Activated CD8-positive, alpha-beta memory T cell treated with anti-CD3 and anti-CD28 coated beads for 36 hours (primary cell): ENCODE measurements around the gene APCDD1. TPM values are rescaled to one million over a fixed set of nuclear protein-coding genes. Genes with fewer than 3 reads are reported as not detected.
"Not testable (repeated sequence)": the region's sequence is repeated elsewhere in the genome, so short reads cannot be mapped to it uniquely, and the experiment has no call there.

Experiments used
- CTCF ChIA-PET: fragments of 350-600 bp; sonication (Branson Sonifier 250); formaldehyde crosslinking; loops from one replicate; lab custom pipeline; 2021; ENCODE audit warnings: antibody characterized with exemption; lab: Charles Lee
- POLR2A ChIA-PET: fragments of 350-600 bp; sonication (Branson Sonifier 250); formaldehyde crosslinking; loops from one replicate; lab custom pipeline; 2021; ENCODE audit warnings: antibody characterized with exemption; lab: Charles Lee
- total RNA-seq, 2 experiments: library from RNA; stranded (reverse); gene quantifications; one replicate each; pipeline ENCODE4 v1.2.3, GENCODE V29; 2021

The APCDD1 gene
- total RNA-seq, 2 experiments from 2014 or later = not detected

DNA sequence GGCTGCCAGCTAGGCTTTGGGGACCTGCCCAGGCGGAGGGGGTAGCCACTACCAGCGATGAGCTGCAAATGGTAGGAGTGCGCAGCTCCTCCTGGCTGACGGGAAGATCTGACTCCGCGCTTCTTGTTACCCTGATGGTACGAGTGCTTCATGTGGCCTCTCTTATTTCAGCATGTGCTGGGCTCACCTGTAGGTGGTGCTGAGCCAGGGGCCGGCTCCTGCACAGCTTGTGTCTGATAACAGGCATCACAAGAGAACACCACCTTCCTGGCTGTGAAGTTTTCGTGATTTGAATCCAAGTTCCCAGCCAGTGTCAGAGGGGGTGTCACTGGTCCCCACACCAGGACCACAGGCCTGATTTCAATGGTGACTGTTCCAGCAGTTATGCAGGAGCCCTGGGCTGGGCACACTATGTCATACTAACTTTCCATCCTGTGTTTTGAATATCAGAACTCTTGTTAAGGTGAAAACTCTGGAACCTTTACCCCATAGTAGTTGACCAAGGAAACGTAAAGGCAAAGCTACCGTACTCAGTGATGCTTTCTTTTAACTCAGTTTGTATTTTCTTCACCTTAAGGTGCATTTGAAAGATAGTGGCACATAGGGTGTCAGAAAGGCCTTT lies 28.0 kb downstream of the APCDD1 start:
- CTCF ChIA-PET = no interaction called here

DNA sequence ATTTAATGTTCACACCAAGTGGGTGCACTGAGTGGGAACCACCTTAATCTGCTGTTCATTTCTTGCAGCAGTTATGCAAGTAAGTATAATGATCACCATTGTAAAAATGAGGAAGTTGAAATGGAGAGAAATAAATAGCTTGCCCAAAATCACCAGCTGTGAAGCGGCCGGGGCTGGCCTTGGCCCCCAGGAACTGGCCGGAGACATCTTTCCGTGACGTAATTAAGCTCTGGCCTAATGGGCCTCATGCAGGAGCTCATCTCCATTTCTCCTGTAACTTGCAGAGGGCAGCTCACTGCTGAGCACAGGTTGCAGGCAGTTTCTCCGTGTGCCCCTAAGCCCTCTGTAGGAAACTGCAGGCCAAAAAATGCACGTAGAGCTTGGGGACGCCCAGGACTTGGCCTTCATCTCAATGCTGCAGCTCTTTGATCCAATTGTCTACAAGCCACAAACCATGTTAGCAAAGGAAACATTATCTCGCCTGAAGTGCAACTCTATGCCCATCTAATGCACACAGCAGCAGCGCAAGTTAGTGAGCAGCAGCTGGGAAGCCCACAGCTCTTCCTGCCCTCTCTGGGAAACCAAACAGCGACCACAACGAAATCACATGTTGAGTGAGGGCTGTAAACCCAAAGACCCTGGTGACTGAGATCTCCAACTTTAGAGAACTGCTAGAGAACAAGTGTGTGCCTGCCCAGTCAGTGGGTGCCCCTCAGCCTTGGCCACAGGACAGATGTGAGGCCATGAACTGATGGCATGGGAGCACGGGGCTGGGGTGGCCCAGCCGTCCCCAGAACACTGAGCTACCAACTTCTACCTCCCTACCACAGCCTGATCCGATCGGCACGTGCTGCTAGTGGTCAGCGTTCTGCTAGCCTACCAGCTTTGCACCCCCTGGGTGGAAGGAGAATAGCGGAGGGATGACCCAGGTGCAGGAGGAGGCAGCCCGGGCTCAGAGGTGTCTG lies 28.8 kb downstream of the APCDD1 start:
- POLR2A ChIA-PET = no interaction called here
- CTCF ChIA-PET = no interaction called here

More for the DNA sequence above, 28.0 kb downstream of the APCDD1 start:
- POLR2A ChIA-PET = interaction anchor here (0.5 kb wide), 1 partner anchor 18 kb away, joined by 4 read pairs; no protein-coding TSS in a partner anchor

DNA sequence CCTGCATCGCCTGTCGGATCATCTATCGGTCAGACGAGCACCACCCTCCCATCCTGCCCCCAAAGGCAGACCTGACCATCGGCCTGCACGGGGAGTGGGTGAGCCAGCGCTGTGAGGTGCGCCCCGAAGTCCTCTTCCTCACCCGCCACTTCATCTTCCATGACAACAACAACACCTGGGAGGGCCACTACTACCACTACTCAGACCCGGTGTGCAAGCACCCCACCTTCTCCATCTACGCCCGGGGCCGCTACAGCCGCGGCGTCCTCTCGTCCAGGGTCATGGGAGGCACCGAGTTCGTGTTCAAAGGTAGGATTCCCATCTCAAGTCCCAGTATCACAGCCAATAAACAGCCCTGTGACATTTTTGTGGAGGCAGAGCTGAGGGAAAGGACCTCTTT lies 31.0 kb downstream of the APCDD1 start:
- POLR2A ChIA-PET = no interaction called here
- CTCF ChIA-PET = no interaction called here

DNA sequence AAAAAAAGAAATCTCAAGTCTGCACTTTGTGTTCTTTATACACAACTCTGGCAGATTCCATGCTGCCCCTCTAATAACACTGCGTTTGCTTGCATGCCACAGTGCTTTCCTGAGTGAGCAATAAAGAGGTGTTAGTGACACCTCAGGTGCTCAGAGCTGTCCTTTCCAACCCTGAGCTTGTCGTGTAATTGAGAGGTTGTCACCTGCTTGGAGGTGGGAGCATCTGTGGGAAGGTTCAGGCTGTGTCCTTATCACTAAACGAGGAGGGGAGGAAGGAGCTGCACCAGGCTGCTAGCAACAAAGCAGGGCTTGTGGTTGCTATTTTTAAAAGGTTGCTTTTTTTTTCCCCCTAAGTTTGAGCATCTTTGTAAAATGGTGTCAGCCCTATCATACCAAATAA lies 31.9 kb downstream of the APCDD1 start:
- ChIA-PET POLR2A (no interaction called here), CTCF (no interaction called here)

DNA sequence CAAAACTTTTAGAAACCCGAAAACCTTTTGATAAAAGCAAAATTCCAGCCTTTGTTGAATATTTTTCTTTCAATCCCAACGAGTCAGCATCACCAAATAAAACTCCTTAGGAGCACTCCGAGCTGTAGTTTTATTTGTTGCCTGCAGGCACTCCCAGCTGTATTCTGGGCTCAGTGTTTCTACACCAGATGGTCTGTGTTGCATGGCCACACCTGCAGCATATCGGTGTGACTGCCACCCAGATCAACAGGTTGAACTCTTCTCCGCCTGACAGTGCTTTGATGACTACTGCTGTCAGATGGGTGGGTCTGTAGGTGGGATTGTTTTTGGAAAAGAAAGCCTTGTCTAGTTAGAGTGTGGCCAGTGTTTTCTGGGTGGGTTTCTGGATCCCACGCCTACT lies 32.7 kb downstream of the APCDD1 start:
- ChIA-PET CTCF (no interaction called here), POLR2A (no interaction called here)

DNA sequence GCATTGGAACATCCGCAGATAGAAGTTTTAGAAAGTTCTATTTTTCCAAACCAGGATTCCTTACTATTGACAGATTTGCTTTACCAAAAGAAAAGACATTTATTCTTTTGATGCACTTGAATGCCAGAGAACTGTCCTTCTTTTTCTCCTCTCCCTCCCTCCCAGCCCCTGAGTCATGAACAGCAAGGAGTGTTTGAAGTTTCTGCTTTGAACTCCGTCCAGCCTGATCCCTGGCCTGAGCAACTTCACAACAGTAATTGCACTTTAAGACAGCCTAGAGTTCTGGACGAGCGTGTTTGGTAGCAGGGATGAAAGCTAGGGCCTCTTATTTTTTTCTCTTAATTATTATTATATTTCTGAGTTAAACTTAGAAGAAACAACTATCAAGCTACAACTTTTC lies 33.6 kb downstream of the APCDD1 start:
- ChIA-PET POLR2A (no interaction called here), CTCF (no interaction called here)

DNA sequence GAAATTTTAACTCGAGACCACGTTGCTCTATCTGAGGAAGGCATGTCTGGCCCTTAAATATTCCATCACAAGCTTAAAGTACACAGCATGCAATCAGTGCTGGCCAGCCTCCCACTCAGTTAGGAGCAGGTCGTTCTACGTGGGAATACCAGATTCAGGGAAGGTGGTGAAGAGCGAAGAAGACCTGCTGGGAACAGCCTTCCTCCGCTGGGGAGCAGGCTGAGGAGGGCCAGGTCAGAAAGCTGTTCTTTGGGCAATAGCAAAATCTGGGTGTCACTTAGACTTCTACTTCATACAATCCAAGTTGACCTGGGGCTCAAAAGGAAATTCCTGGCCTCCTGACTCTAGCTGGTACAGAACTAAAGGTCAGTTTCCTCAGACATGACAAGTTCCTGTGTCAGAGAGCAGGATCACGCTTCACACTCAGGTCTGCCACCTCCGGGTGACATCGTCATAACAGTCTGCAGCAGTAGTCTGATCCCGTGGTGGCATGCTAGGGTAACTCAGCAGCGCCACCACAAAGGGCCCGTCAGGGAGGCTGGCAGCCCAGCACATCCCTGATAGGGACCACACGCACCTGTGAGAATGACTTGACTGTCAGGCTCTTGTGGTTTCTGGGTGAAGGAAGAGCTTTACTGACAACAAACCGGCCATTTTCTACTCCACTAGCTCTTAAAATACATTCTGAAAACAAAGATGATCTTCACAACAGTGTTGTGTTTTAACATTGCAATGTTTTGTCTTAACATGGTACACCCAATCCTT lies 36.1 kb downstream of the APCDD1 start:
- CTCF ChIA-PET = no interaction called here
- POLR2A ChIA-PET = no interaction called here

DNA sequence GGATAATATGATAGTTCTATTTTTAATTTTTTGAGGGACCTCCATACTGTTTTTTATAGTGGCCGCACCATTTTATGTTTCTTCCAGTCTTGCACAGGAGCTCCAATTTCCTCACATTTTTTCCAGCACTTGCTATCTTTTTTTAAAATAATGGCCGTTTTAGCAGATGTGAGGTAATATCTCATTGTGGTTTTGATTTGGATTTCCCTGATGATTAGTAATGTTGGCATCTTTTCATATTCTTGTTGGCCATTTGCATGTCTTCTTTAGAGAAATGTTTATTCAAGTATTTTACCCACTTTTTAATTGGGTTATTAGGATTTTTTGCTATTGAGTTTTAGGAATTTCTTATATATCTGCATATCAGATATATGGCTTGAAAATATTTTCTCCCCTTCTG lies 41.5 kb downstream of the APCDD1 start:
- POLR2A ChIA-PET = no interaction called here
- CTCF ChIA-PET = no interaction called here

DNA sequence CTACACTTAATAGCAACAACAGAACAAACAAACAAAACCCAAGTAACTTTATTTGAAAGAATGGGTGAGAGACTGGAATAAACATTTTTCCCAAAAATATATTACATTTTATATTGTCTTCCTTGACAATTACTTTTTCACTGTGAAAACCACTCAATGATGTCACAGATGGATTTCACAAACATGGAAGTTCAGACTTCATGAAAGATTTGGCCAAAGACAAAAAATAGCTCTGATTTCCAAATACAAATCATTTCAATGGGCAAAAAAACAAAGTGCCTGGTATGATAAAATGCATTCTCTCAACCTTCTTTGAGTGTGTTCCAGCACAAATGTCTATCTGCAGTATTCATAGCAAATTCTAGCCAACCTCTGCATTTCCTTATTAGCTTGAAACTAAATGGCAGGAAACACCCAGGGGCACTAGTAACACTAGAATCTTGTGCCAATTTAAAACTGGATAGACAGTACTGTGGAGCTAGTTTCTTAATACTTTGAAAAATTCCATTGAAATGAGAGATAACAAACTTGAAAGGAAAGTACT lies 42.8 kb downstream of the APCDD1 start:
- ChIA-PET CTCF (no interaction called here), POLR2A (no interaction called here)

DNA sequence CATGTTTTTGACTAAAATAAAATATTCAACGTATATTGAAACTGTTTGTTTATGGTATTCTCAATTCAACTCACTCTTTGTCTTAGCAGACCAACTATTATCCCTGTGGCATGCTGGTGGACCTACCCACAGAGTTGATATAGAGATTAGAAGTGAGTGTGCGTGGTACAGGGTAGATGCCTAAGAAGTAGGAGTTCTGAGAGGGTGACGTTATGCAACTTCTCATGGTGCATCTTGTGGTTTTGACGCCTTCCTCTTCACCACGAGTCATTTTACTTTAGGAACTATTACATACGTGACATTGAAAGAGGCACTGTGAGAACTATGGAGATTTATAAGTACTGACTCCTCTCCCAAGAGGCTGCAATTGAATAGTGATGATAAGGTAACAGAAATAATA lies 44.8 kb downstream of the APCDD1 start:
- ChIA-PET POLR2A (no interaction called here), CTCF (no interaction called here)

DNA sequence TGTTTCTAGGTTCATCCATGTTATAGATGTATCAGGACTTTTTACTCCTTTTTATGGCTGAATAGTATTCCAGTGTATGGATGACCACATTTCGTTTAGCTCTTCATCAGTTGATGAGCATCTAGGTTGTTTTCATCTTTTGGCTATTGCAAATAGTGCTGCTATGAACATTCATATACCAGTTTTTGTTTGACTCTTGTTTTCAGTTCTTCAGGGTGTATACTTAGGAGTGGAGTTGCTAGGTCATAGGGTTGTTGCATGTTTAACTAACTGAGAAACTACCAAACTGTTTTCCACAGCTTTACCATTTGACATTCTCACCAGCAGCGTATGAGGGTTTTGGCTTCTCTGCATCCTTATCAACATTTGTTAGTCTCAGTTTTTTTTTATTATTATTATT lies 45.6 kb downstream of the APCDD1 start:
- POLR2A ChIA-PET = no interaction called here
- CTCF ChIA-PET = no interaction called here

DNA sequence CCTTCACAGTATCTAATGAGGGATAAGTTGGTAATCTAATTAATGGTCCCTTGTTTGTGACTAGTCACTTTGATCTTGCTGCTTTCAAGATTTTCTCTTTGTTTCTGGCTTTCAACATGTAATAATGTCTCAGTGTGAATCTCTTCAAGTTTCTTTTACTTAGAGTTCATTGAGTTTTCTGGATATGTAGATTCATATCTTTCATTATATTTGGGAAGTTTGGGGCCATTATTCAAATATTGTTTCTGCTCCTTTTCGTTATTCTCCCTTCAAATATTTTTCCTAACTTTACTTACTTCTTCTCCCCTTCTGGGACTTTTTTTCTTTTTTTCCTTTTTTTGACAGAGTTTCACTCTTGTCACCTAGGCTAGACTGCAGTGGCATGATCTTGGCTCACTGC lies 50.3 kb downstream of the APCDD1 start:
- CTCF ChIA-PET = no interaction called here
- POLR2A ChIA-PET = no interaction called here

DNA sequence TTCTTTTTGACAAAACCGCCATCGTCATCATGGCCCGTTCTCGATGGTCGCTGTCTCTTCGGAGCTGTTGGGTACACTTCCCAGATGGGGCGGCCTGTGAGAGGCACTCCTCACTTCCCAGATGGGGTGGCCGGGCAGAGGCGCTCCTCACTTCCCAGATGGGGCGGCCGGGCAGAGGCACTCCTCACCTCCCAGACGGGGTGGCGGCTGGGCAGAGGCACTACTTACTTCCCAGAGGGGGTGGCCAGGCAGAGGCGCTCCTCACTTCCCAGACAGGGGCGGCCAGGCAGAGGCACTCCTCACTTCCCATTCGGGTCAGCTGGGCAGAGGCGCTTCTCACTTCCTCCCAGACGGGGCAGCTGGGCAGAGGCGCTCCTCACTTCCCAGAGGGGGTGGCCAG lies 51.5 kb downstream of the APCDD1 start:
- CTCF ChIA-PET, POLR2A ChIA-PET: not testable (repeated sequence)

DNA sequence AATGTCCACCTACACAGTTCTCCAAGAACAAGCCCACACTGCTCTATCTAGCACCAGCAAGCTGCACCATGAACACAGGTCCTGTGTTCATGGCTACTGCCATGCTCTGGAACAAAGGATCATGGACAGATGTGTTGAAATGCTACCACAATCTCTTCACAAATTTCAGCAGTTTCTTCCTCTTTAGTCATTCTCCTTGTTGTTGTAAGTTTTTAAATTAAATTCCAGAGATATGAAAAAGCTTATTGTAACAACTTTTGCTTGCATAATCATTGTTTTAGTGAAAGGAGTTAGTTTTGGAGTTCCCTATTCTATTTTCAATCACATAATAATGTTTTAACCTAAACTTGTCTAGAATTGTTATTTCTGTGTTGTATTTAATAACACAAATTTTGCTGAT lies 54.2 kb downstream of the APCDD1 start:
- CTCF ChIA-PET = no interaction called here
- POLR2A ChIA-PET = no interaction called here

DNA sequence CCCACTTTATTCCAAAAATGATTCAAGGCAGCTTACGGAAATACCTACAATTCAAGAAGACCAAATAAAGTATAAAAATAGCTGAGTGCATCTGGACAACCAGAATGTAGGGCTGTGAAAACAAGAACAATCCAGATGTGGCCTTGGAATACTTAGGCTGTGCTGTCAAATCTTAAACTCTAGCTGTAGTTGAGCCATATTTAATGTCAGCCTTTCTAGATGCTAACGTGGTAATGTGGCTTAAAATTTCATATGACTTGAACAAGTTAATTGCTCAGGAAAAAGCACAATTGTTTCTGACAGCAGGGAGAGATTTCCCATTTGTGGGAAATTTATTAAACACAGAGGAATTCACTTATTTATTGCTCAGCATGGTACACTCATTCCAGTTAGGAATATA lies 56.8 kb downstream of the APCDD1 start:
- CTCF ChIA-PET = interaction anchor here (0.6 kb wide), 1 partner anchor 31 kb away, joined by 3 read pairs; no protein-coding TSS in a partner anchor

DNA sequence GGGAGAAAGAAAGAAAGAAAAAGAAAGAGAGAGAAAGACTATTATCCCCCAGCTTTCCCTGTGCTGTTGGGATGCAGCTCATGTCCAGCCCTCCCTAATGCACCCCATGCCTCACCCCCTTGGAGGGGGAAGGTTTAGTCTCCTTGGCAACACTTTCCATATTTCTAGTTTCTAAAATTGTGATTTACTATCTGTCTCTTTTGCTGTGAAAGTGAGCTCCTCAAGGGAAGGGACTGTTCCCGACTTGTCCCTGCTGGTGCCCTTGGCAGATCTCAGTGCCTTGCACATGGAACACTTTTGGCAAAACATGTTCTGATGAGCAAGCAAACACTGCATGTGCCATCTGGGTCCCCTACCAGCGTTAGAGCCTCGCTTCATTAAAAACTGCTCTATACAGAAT lies 59.6 kb downstream of the APCDD1 start:
- ChIA-PET CTCF (no interaction called here), POLR2A (no interaction called here)

More for the DNA sequence above, 56.8 kb downstream of the APCDD1 start:
- POLR2A ChIA-PET = no interaction called here

DNA sequence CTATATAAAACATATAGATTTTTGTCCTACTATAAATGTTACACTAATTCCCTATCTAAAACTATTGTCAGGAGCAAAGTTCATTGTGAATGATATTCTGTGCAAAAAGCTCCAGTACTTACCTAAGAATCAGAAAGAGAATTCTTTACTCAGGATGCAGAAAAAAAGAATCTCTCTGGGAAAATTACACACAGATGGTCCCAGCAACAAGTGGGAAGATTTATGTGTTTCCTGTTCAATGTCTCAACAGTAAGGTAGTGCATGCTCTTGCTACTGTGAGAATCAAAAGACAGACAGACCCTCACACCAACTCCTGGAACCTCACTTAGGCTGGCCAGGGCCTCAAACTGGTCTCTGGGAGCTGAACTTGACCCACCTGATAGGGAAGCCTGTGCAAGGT lies 60.2 kb downstream of the APCDD1 start:
- POLR2A ChIA-PET = no interaction called here
- CTCF ChIA-PET = no interaction called here

DNA sequence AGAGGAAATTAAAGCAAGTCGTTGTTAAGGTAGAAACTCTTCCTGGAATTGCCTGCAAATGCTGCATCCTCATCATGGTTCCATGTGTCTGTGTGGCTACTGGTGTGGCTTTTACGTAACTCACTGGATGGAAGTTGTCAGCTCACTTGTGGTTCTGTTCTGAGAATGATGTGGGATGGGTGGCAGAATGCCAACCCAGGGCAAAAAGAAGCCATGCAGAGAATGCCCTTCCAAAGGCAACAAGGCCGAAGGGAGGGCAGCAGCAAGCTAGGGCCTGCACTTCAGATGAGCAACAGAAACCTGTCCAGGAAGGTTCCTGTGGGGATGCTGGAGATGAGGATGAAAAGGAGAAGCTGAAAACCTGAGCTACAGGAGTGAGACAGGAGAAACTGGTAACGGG lies 61.0 kb downstream of the APCDD1 start:
- ChIA-PET CTCF (no interaction called here), POLR2A (interaction anchor here (0.6 kb wide), 1 partner anchor 11 kb away, joined by 10 read pairs; no protein-coding TSS in a partner anchor)

DNA sequence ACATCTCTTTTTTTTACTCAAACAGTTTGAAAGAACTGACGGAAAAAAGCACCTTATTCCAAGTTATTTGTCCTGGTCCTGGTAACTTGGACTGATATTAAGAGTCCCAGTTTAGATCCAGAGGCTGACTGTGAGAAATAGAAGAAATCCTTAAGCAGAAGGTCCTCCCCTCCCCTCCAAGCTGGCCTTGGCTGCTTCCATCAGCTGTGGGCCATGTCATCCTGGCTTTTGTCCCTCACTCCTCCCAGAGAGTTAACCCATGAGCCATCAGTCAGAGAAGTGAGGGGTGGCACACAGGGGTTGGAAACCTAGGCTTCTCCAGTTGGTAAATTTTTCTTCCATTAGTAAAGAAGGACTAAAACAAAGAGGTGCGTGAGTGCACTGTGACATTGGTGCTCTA lies 61.6 kb downstream of the APCDD1 start:
- POLR2A ChIA-PET = interaction anchor here (0.6 kb wide), 1 partner anchor 11 kb away, joined by 10 read pairs; no protein-coding TSS in a partner anchor
- CTCF ChIA-PET = no interaction called here
